Sigmoid colon (tissue), 3 donors: ENCODE results near the gene NAP1L5.

Experiments used
- CTCF ChIP-seq, 4 experiments: fragments of 450-650 bp in 3 of 4; fragments of 200-600 bp in 1 of 4; IDR thresholded peaks; one replicate each; pipeline ENCODE4 v1.5.1; 2016 to 2019; ENCODE audit warnings: antibody characterized with exemption in 4 of 4, mild to moderate bottlenecking in 3 of 4, moderate library complexity in 2 of 4
- POLR2A ChIP-seq, 2 donors: fragments of 450-650 bp; IDR thresholded peaks; one replicate each; pipeline ENCODE4 v1.6.1; 2016; ENCODE audit warnings: antibody characterized with exemption in 2 of 2, mild to moderate bottlenecking in 2 of 2, moderate library complexity in 2 of 2

DNA sequence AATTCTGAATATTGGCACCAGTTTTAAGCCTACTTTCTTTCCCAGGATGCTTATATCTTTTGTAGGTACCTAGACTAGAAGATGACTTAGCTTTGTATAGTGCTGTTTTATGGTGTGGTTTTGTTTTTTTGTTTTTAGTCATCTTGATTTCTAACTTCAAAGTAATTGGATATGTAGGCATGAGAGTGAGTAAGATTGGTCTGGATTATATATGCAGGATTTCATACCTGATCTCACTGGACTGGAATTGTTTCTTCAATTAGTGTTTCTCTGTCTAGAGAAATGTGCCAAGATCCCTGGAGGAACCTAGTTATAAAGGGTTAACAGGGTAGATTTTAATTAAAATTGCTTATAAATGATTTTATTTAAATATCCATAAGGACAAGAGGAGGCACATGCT lies 23.1 kb downstream of the NAP1L5 start:
- TF ChIP-seq POLR2A (IDR thresholded peaks at IDR 0.05) (no peak), CTCF (IDR thresholded peaks at IDR 0.05) (no peak)
